GM12801 (cell line): ENCODE results near the gene SST.

Experiments used
- CTCF ChIP-seq: IDR thresholded peaks from one replicate; pipeline ENCODE4 v1.5.1; 2011; ENCODE audit warnings: control low read depth; ENCODE audit not compliant: insufficient read length; ENCODE audit errors: extremely low read depth

SST gene

GRCh38 chr3:187708696-187709095 is 38.5 kb upstream of the SST start:
- TF ChIP-seq CTCF = no peak

GRCh38 chr3:187706971-187707370 is 36.8 kb upstream of the SST start:
- TF ChIP-seq CTCF = no peak

- no peak for TF ChIP-seq CTCF
These were observed 35.0 kb upstream of the SST start for GRCh38 chr3:187705164-187705563.

GRCh38 chr3:187702507-187703033 is 32.4 kb upstream of the SST start, which contains the start of gene RTP2:
TSS of gene RTP2 (minus strand) at chr3:187702557. CDS start at chr3:187702128, 429 bp downstream.
- TF ChIP-seq CTCF = no peak

GRCh38 chr3:187700249-187700648 is 30.1 kb upstream of the SST start:
- no peak for TF ChIP-seq CTCF

GRCh38 chr3:187698499-187699399 is 28.6 kb upstream of the SST start:
- no peak for TF ChIP-seq CTCF

GRCh38 chr3:187696021-187696420 is 25.8 kb upstream of the SST start:
- no peak for TF ChIP-seq CTCF
